ENCODE measurements around the gene HOXA7.

DNA sequence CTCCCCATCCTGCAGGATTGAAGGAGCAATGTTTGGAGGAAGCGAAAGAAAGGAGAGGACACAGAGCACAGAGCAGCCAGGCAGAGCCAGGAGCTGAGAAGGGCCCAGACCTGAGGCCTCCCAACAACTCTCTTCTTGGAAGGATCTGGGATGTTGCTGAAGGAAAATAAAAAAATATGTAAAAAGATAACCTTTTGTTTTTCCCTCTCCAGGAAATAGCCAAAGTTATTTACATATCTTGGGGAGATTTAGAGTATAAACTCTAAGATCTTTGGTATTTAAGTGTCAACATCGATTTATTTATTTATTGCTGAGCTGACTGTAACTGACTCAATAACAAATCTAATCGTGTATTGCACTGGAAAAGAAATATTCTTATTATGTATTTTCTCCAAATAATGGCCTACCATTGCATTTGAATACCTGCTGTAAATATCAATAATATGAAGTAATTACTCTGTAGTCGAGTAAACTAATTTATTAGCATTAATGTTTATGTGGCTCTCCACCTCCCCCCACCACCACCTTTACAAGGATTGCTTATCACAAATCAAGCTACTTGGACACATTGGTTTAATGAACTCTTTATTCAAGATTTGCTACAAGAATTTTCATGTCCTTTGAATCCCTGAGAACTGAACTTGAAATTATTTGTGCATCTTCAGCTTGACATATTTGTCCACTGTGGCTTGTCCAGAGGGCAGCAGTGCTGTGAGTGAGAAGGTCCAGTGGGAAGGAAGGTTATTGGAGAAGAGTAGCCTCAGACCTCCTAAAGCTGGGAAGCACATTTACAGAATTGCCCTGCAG, 30.4 kb upstream of the HOXA7 start:
- TF ChIP-seq EP300 (IDR thresholded peaks at IDR 0.05): no peak
- TF ChIP-seq, protein P1, sequence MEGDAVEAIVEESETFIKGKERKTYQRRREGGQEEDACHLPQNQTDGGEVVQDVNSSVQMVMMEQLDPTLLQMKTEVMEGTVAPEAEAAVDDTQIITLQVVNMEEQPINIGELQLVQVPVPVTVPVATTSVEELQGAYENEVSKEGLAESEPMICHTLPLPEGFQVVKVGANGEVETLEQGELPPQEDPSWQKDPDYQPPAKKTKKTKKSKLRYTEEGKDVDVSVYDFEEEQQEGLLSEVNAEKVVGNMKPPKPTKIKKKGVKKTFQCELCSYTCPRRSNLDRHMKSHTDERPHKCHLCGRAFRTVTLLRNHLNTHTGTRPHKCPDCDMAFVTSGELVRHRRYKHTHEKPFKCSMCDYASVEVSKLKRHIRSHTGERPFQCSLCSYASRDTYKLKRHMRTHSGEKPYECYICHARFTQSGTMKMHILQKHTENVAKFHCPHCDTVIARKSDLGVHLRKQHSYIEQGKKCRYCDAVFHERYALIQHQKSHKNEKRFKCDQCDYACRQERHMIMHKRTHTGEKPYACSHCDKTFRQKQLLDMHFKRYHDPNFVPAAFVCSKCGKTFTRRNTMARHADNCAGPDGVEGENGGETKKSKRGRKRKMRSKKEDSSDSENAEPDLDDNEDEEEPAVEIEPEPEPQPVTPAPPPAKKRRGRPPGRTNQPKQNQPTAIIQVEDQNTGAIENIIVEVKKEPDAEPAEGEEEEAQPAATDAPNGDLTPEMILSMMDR (IDR thresholded peaks at IDR 0.05): no peak
- peak in 1 of 4 donors; percentile 21 for TF ChIP-seq POLR2AphosphoS5 (IDR thresholded peaks at IDR 0.05)
- TF ChIP-seq POLR2A (IDR thresholded peaks at IDR 0.05): no peak
